ENCODE measurements around the gene SEMA4C.

GRCh38 chr2:96914332-96914731 lies 44.5 kb upstream of the SEMA4C start:
- TF ChIP-seq CTCF (IDR thresholded peaks at IDR 0.05) (no peak), POLR2A (IDR thresholded peaks at IDR 0.05) (no peak)

Measured in transverse colon (tissue), 3 donors.